CD14-positive monocyte (primary cell): ENCODE measurements around the gene PRPF19. TPM values are rescaled to one million over a fixed set of nuclear protein-coding genes. Genes with fewer than 3 reads are reported as not detected.
A peak's percentile ranks its signal among the peaks of the same experiment; 100 is the strongest.

ENCODE experiments used
- DNase-seq, 3 donors: peaks; one replicate each; pipeline ENCODE4 v3.0.0-alpha.2; 2011 to 2022
- H2AFZ ChIP-seq: 2 replicates; pipeline ENCODE4 v1.6.0; 2012; ENCODE audit warnings: mild to moderate bottlenecking, low read depth, low read length, inconsistent platforms; ENCODE audit not compliant: insufficient read depth, poor library complexity, severe bottlenecking
- H3K27ac ChIP-seq, 2 donors: 1 replicate in 1 of 2; 2 replicates in 1 of 2; pipeline ENCODE4 v1.5.1; 2012 to 2013; ENCODE audit warnings: low read length in 2 of 2, control low read depth in 1 of 2, inconsistent platforms in 1 of 2, low read depth in 1 of 2, mild to moderate bottlenecking in 1 of 2
- H3K27me3 ChIP-seq, 2 donors: one replicate each; pipeline versions ENCODE4 v1.6.0 to v1.6.1; 2011 to 2013; ENCODE audit warnings: low read length in 2 of 2; ENCODE audit not compliant: control insufficient read depth in 2 of 2, insufficient read depth in 2 of 2
- H3K36me3 ChIP-seq, 2 donors: replicated peaks in 1 of 2; 1 replicate in 1 of 2; 2 replicates in 1 of 2; pipeline versions ENCODE4 v1.5.1 to v1.6.1; 2012 to 2013; ENCODE audit warnings: low read length in 2 of 2, control low read depth in 1 of 2, inconsistent platforms in 1 of 2, mild to moderate bottlenecking in 1 of 2; ENCODE audit not compliant: insufficient read depth in 2 of 2, control insufficient read depth in 1 of 2
- H3K4me1 ChIP-seq, 2 donors: 1 replicate in 1 of 2; 2 replicates in 1 of 2; pipeline versions ENCODE4 v1.5.1 to v1.6.1; 2012 to 2013; ENCODE audit warnings: low read length in 2 of 2, control low read depth in 1 of 2, inconsistent platforms in 1 of 2, mild to moderate bottlenecking in 1 of 2, moderate library complexity in 1 of 2; ENCODE audit not compliant: insufficient read depth in 2 of 2, control insufficient read depth in 1 of 2
- H3K4me2 ChIP-seq: replicated peaks from 2 replicates; pipeline ENCODE3; 2012; ENCODE audit warnings: low read length, moderate library complexity, mild to moderate bottlenecking; ENCODE audit not compliant: poor library complexity, severe bottlenecking; ENCODE audit errors: extremely low read depth
- H3K4me3 ChIP-seq, 3 experiments: fragments of 200-600 bp in 1 of 3; sonication (generic) in 1 of 3; replicated peaks in 1 of 3; 1 replicate in 2 of 3; 2 replicates in 1 of 3; pipeline ENCODE4 v1.5.1; 2011 to 2013; ENCODE audit warnings: low read length in 3 of 3, mild to moderate bottlenecking in 3 of 3, control low read depth in 2 of 3, low read depth in 2 of 3, inconsistent platforms in 1 of 3, moderate library complexity in 1 of 3
- H3K79me2 ChIP-seq: 2 replicates; pipeline ENCODE4 v1.6.0; 2012; ENCODE audit warnings: mild to moderate bottlenecking, control low read depth, inconsistent platforms, low read length, moderate library complexity; ENCODE audit not compliant: insufficient read depth
- H3K9ac ChIP-seq: 2 replicates; pipeline ENCODE4 v1.6.0; 2017; ENCODE audit warnings: low read length, mild to moderate bottlenecking; ENCODE audit not compliant: insufficient read depth, poor library complexity, severe bottlenecking
- H3K9me3 ChIP-seq, 2 donors: replicated peaks in 1 of 2; 1 replicate in 1 of 2; 2 replicates in 1 of 2; pipeline versions ENCODE4 v1.5.1 to v1.6.1; 2012 to 2013; ENCODE audit warnings: low read length in 2 of 2, control low read depth in 1 of 2; ENCODE audit not compliant: control insufficient read depth in 1 of 2, insufficient read depth in 1 of 2
- H4K20me1 ChIP-seq: 2 replicates; pipeline ENCODE4 v1.6.0; 2012; ENCODE audit warnings: mild to moderate bottlenecking, low read length, control low read depth, moderate library complexity; ENCODE audit not compliant: insufficient read depth
- H3K27ac Mint-ChIP-seq, 7 donors: one replicate each; pipeline ENCODE4 v1.8.0; 2020; ENCODE audit warnings: mild to moderate bottlenecking in 7 of 7, mixed read lengths in 7 of 7, moderate library complexity in 6 of 7, inconsistent platforms in 2 of 7
- H3K27me3 Mint-ChIP-seq, 3 donors: one replicate each; pipeline ENCODE4 v1.8.0; 2021 to 2022; ENCODE audit warnings: low read depth in 3 of 3, mild to moderate bottlenecking in 3 of 3, mixed read lengths in 3 of 3, moderate library complexity in 3 of 3, inconsistent platforms in 1 of 3
- H3K36me3 Mint-ChIP-seq, 2 donors: one replicate each; pipeline ENCODE4 v1.8.0; 2020; ENCODE audit warnings: mixed read lengths in 2 of 2, inconsistent platforms in 1 of 2, mild to moderate bottlenecking in 1 of 2
- H3K4me1 Mint-ChIP-seq: one replicate; pipeline ENCODE4 v1.8.0; 2020; ENCODE audit warnings: mild to moderate bottlenecking, mixed read lengths
- H3K4me3 Mint-ChIP-seq, 2 donors: one replicate each; pipeline ENCODE4 v1.8.0; 2020; ENCODE audit warnings: mild to moderate bottlenecking in 2 of 2, mixed read lengths in 2 of 2, moderate library complexity in 1 of 2
- H3K9me3 Mint-ChIP-seq, 7 donors: one replicate each; pipeline ENCODE4 v1.8.0; 2020 to 2022; ENCODE audit warnings: mixed read lengths in 7 of 7, mild to moderate bottlenecking in 6 of 7, moderate library complexity in 6 of 7, inconsistent platforms in 2 of 7
- WGBS: methylation state at CpG from one replicate; pipeline ENCODE4 v1.1.5; 2013; ENCODE audit warnings: missing lambda C conversion rate; ENCODE audit not compliant: insufficient coverage; 5-methylcytosine and 5-hydroxymethylcytosine counted together
- intact Hi-C, 2 donors: fragments of 100-400 bp; cut with micrococcal nuclease; formaldehyde crosslinking; loops; one replicate each; pipeline versions ENCODE4 v1.15.0 to v1.15.1; 2023
- polyA plus RNA-seq, 3 donors: library from polyadenylated mRNA; depleted of rRNA in 1 of 3; unstranded in 2 of 3; stranded (reverse) in 1 of 3; fragments of 300-500 nt in 2 of 3; fragments of >200 nt in 1 of 3; fragmentation: Illumina TruSeq in 2 of 3; gene quantifications; 1 replicate in 2 of 3; 2 replicates in 1 of 3; pipeline ENCODE4 v1.2.3, GENCODE V29; 2012 to 2021
- TF ChIP-seq, protein P1 (sequence below): fragments of 200-600 bp; IDR thresholded peaks from one replicate; pipeline ENCODE4 v1.8.0; 2022; ENCODE audit warnings: antibody characterized with exemption, mild to moderate bottlenecking

The PRPF19 gene
- polyA plus RNA-seq, 3 donors = 7.8 to 33.2 (median 12.2) TPM

DNA sequence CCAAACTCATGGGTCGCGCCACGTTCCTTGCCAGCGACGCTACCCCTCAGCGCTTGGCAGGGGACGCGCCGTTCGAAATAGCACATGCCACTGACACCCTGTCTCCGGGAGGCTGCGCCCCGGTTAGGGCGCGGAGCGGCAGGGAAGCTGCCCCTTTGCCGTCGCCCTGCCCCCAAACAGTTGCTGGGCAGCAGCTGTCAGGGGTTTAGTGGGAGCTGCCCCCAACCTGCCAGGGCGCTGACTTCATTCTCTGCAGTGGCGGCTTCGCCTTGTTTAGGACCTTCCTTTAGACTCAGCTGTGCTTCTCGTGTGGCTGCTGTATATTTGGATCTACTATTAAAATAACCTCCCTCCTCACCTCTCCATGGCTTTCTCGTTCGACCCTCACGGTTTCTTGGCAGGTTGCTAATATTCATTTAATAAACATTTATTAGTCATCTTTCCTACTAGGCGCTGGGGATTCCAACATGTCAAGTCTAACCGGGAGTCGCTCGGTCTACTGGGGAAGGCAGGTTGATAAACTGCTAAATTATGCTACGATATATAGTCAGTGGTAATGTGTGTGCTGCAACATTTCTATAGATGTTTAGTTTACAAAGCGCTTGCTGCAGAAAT lies 8.4 kb upstream of the PRPF19 start:
- peaks cover 49% of the 10 kb centered on the region for H3K79me2 ChIP-seq
- peak overlapping the region in 1 of 2 donors; percentile 84 for H3K27ac ChIP-seq
- Mint-ChIP-seq H3K4me3 (peak overlapping the region; percentile 99 to 100), H3K9me3 (peaks cover 0 to 5% (median 0%) of the 10 kb centered on the region in 7 donors), H3K27ac (peak overlapping the region in 4 of 7 donors; percentile 6 to 79 (median 52)), H3K36me3 (peaks cover 4 to 9% of the 10 kb centered on the region in 2 donors), H3K4me1 (peaks cover 81% of the 10 kb centered on the region), H3K27me3 (peaks cover 0 to 3% (median 0%) of the 10 kb centered on the region in 3 donors)
- peak overlapping the region; percentile 86 for H2AFZ ChIP-seq
- no peaks in the 10 kb centered on the region for H3K36me3 ChIP-seq
- peaks cover 81% of the 10 kb centered on the region in 2 donors for H3K4me1 ChIP-seq
- peak overlapping the region; percentile 82 for H3K4me2 ChIP-seq
- no peaks in the 10 kb centered on the region for H3K9me3 ChIP-seq
- H4K20me1 ChIP-seq = peaks cover 25% of the 10 kb centered on the region
- intact Hi-C loops = loop anchor here in 1 of 2 donors (5.0 kb wide), 1 partner anchor 38 kb away; the partner anchor contains the start of gene SLC15A3
- H3K27me3 ChIP-seq = no peaks in the 10 kb centered on the region
- peak in 1 of 3 donors; percentile 66 for DNase-seq
- H3K4me3 ChIP-seq = peak overlapping the region; percentile 78 to 93 (median 83)
- WGBS = under 1% methylated on average over 19 of the region's 31 CpGs
- TF ChIP-seq, protein P1, sequence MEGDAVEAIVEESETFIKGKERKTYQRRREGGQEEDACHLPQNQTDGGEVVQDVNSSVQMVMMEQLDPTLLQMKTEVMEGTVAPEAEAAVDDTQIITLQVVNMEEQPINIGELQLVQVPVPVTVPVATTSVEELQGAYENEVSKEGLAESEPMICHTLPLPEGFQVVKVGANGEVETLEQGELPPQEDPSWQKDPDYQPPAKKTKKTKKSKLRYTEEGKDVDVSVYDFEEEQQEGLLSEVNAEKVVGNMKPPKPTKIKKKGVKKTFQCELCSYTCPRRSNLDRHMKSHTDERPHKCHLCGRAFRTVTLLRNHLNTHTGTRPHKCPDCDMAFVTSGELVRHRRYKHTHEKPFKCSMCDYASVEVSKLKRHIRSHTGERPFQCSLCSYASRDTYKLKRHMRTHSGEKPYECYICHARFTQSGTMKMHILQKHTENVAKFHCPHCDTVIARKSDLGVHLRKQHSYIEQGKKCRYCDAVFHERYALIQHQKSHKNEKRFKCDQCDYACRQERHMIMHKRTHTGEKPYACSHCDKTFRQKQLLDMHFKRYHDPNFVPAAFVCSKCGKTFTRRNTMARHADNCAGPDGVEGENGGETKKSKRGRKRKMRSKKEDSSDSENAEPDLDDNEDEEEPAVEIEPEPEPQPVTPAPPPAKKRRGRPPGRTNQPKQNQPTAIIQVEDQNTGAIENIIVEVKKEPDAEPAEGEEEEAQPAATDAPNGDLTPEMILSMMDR = no peak
- peak overlapping the region; percentile 73 for H3K9ac ChIP-seq

DNA sequence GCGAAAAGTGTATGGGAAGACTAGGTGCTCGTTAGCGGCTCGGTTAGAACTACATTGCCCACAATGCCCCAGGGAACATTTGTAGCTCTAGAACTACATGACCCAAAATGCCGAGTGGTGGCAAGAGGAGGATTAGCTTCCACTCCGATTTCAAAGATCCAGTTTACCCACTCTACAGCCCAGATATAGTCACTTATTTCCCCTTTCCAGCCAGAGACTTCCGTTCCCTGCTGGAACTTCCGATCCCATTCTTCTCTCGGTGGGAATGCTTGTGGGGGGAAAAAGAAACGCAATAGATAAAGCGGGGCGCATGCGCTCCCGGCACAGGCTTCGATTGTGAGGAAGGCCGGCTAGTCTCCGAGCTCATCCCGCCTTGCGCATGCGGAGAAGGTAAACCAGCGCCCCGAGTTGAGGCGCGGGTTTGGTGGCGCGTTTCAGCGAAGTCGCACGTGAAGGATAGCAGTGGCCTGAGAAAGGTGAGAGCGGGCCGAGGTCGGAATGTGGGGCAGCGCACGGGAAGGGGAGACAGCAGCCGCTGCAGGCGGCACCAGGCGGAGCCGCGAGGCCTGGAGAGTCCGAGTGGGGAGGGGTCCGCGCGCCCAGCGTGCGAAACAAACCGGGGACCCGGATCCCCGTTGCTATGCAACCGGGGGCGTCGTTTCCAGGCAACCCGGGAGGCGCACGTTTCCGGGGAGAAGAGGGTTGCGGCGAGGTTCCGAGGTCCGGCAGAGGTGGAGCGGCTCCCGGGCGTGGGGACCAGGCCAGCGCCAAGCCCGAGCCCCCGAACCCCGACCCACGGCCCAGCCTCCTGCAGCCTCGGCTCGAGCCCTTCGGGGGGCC lies 7.6 kb upstream of the PRPF19 start, which contains the start of gene TMEM109:
TSS of gene TMEM109 (plus strand) at position 366 of the 840 bp plus-strand sequence. CDS start 5,536 bp downstream, outside the sequence.
- H3K4me3 ChIP-seq = peak within 1 kb of the TSS; percentile 78 to 93 (median 83)
- WGBS = under 1% methylated on average over 62 of the region's 70 CpGs
- Mint-ChIP-seq H3K36me3 (peaks cover 2 to 12% of the 10 kb centered on the region in 2 donors), H3K9me3 (peaks cover 0 to 12% (median 0%) of the 10 kb centered on the region in 7 donors), H3K4me1 (peaks cover 81% of the 10 kb centered on the region), H3K27ac (peak within 1 kb of the TSS; percentile 92 to 98 (median 95)), H3K27me3 (peaks cover 0 to 3% (median 0%) of the 10 kb centered on the region in 3 donors), H3K4me3 (peak within 1 kb of the TSS; percentile 99 to 100)
- H3K27ac ChIP-seq = peak within 1 kb of the TSS; percentile 59 to 84
- intact Hi-C loops = no loop called here
- peak; percentile 66 to 85 (median 80) for DNase-seq
- peak within 1 kb of the TSS; percentile 73 for H3K9ac ChIP-seq
- no peaks in the 10 kb centered on the region for H3K36me3 ChIP-seq
- peaks cover 81% of the 10 kb centered on the region in 2 donors for H3K4me1 ChIP-seq
- H3K4me2 ChIP-seq = peak within 1 kb of the TSS; percentile 82
- TF ChIP-seq, protein P1 = no peak
- H3K9me3 ChIP-seq = no peaks in the 10 kb centered on the region
- H3K79me2 ChIP-seq = peaks cover 48% of the 10 kb centered on the region
- no peaks in the 10 kb centered on the region for H3K27me3 ChIP-seq
- peaks cover 20% of the 10 kb centered on the region for H4K20me1 ChIP-seq
- peak within 1 kb of the TSS; percentile 86 for H2AFZ ChIP-seq
